K562 (cell line): ENCODE data around the gene UBE2S. TPM values are rescaled to one million over a fixed set of nuclear protein-coding genes. Genes with fewer than 3 reads are reported as not detected.

Source experiments
- AFF4 ChIP-seq: sonication (generic); formaldehyde crosslinking; IDR thresholded peaks from 2 replicates; pipeline ENCODE4 v1.8.0; 2023; ENCODE audit warnings: mild to moderate bottlenecking, missing genetic modification reagents
- ARNT ChIP-seq, 2 experiments: fragments of 450-650 bp; IDR thresholded peaks; 2 replicates each; pipeline ENCODE4 v1.6.1; 2016; ENCODE audit warnings: mild to moderate bottlenecking in 1 of 2
- FOXJ2 ChIP-seq: fragments of 200-800 bp; sonication (Bioruptor generic); IDR thresholded peaks from 2 replicates; pipeline ENCODE4 v1.6.1; 2016; ENCODE audit warnings: missing genetic modification characterization, missing compliant biosample characterization
- GABPB2 ChIP-seq: fragments of 250-450 bp; sonication (Bioruptor Pico); conservative IDR thresholded peaks from 2 replicates; pipeline ENCODE4 v1.5.1; 2021; ENCODE audit warnings: mild to moderate bottlenecking
- HNRNPH1 ChIP-seq: fragments of 200-400 bp; formaldehyde crosslinking; optimal IDR thresholded peaks from 2 replicates; pipeline ENCODE3; 2017; ENCODE audit warnings: low read depth, mild to moderate bottlenecking, low read length, moderate library complexity
- ID3 ChIP-seq, 2 experiments: fragments of 250-450 bp in 1 of 2; fragments of 450-650 bp in 1 of 2; sonication (Bioruptor Pico) in 1 of 2; IDR thresholded peaks; 2 replicates each; pipeline versions ENCODE4 v1.6.1 to v1.8.0; 2016 to 2021; ENCODE audit warnings: mild to moderate bottlenecking in 2 of 2, moderate library complexity in 2 of 2, missing compliant biosample characterization in 1 of 2, missing genetic modification characterization in 1 of 2
- MYNN ChIP-seq, 2 experiments: sonication (generic); formaldehyde crosslinking in 1 of 2; IDR thresholded peaks; 2 replicates each; pipeline versions ENCODE4 v1.5.0 to v1.6.1; 2016 to 2020; ENCODE audit warnings: antibody characterized with exemption in 1 of 2, missing genetic modification reagents in 1 of 2
- NCOA2 ChIP-seq, 2 experiments: fragments of 450-650 bp; IDR thresholded peaks; 2 replicates each; pipeline ENCODE4 v1.6.1; 2018; ENCODE audit warnings: mild to moderate bottlenecking in 2 of 2, moderate library complexity in 1 of 2; ENCODE audit not compliant: partially characterized antibody in 2 of 2
- NELFE ChIP-seq: IDR thresholded peaks from 2 replicates; pipeline ENCODE4 v1.6.1; 2011; ENCODE audit warnings: mild to moderate bottlenecking; ENCODE audit not compliant: insufficient read depth, insufficient read length
- POLR2H ChIP-seq: IDR thresholded peaks from 2 replicates; pipeline ENCODE4 v1.6.1; 2016; ENCODE audit warnings: missing genetic modification characterization, low read depth, mild to moderate bottlenecking, control low read depth, missing compliant biosample characterization, moderate library complexity
- POLR3A ChIP-seq: IDR thresholded peaks from 2 replicates; pipeline ENCODE4 v1.6.1; 2011; ENCODE audit warnings: borderline replicate concordance, mild to moderate bottlenecking, moderate library complexity; ENCODE audit not compliant: insufficient read length, insufficient read depth; ENCODE audit errors: extremely low read depth
- POU5F1 ChIP-seq: fragments of 150-350 bp; IDR thresholded peaks from 2 replicates; pipeline ENCODE4 v1.6.1; 2014; ENCODE audit warnings: borderline replicate concordance, low read length, low read depth, mild to moderate bottlenecking; ENCODE audit not compliant: partially characterized antibody
- RCOR1 ChIP-seq, 2 experiments: IDR thresholded peaks; 2 replicates each; pipeline ENCODE4 v1.6.1; 2012; ENCODE audit warnings: low read depth in 2 of 2, low read length in 2 of 2, borderline replicate concordance in 1 of 2, improper control_type of control experiment in 1 of 2
- SMARCB1 ChIP-seq: IDR thresholded peaks from 2 replicates; pipeline ENCODE4 v1.6.1; 2011; ENCODE audit warnings: improper control_type of control experiment, low read depth; ENCODE audit not compliant: insufficient read length
- SRSF3 ChIP-seq: fragments of 200-400 bp; formaldehyde crosslinking; IDR thresholded peaks from 2 replicates; pipeline ENCODE4 v1.6.1; 2016; ENCODE audit warnings: mild to moderate bottlenecking, low read length, moderate library complexity; ENCODE audit not compliant: insufficient read depth
- TBL1XR1 ChIP-seq, 2 experiments: IDR thresholded peaks; 2 replicates each; pipeline ENCODE4 v1.6.1; 2012; ENCODE audit warnings: improper control_type of control experiment in 2 of 2, low read length in 2 of 2, mild to moderate bottlenecking in 1 of 2
- TSC22D4 ChIP-seq: fragments of 450-650 bp; IDR thresholded peaks from 2 replicates; pipeline ENCODE4 v1.6.1; 2016; ENCODE audit warnings: missing genetic modification characterization, missing biosample characterization, control low read depth
- ZHX1 ChIP-seq: fragments of 150-350 bp; conservative IDR thresholded peaks from 2 replicates; pipeline ENCODE4 v1.6.1; 2014; ENCODE audit warnings: low read length
- ZKSCAN1 ChIP-seq: fragments of 150-350 bp; IDR thresholded peaks from 2 replicates; pipeline ENCODE4 v1.6.1; 2016; ENCODE audit warnings: low read depth, low read length
- ZNF184 ChIP-seq: sonication (generic); formaldehyde crosslinking; IDR thresholded peaks from 2 replicates; pipeline ENCODE4 v1.5.0; 2020; ENCODE audit warnings: missing genetic modification reagents
- ZNF224 ChIP-seq: sonication (generic); formaldehyde crosslinking; IDR thresholded peaks from 2 replicates; pipeline ENCODE4 v1.8.0; 2022; ENCODE audit warnings: mild to moderate bottlenecking, missing genetic modification reagents
- ZSCAN32 ChIP-seq: fragments of 450-650 bp; formaldehyde crosslinking; IDR thresholded peaks from 2 replicates; pipeline ENCODE4 v1.4.0; 2020; ENCODE audit warnings: mild to moderate bottlenecking, moderate library complexity
- polyA plus RNA-seq, 8 experiments: library from polyadenylated mRNA; depleted of rRNA in 4 of 8; stranded (reverse) in 5 of 8; unstranded in 3 of 8; fragments of >200 nt; fragmentation: Nextera tagmentation in 2 of 8; fragmentation: Illumina TruSeq in 1 of 8; extraction: Ambion mirVana in 2 of 8; extraction: Trizol in 1 of 8; gene quantifications; 2 replicates each; pipeline versions ENCODE4 v1.2.1 to v1.2.3, GENCODE V29; 2011 to 2014; ENCODE audit warnings: inconsistent platforms in 1 of 8, missing spikeins in 1 of 8
- total RNA-seq, 7 experiments: library from RNA; depleted of rRNA in 6 of 7; stranded (reverse); fragments of >200 nt in 6 of 7; fragmentation: Illumina TruSeq in 2 of 7; extraction: Trizol in 2 of 7; gene quantifications; 2 replicates each; pipeline versions ENCODE4 v1.2.1 to v1.2.3, GENCODE V29; 2011 to 2021; ENCODE audit warnings: low replicate concordance in 1 of 7

The UBE2S gene
- total and polyA plus RNA-seq, 9 of the 15 experiments (the other 6 are each of a cell fraction or from before 2014, with no cell fraction given): 1.5 to 1,305 (median 157) TPM

GRCh38 chr19:55408533-55408872, 915 bp upstream of the UBE2S start (continued):
- TF ChIP-seq POU5F1 (no peak), ZSCAN32 (CRISPR knock-in tag) (no peak), ID3 (CRISPR knock-in tag; IDR thresholded peaks at IDR 0.05) (peak; percentile 60; the same call in 1 of the 2 replicates), ID3 (tag; IDR thresholded peaks at IDR 0.05) (peak; percentile 72; the same call in 1 of the 2 replicates), ZNF184 (CRISPR knock-in tag) (no peak), FOXJ2 (tag) (no peak), NCOA2 (IDR thresholded peaks at IDR 0.05; ENCODE audit: partially characterized antibody in 2 of 2) (no peak), ZKSCAN1 (no peak), RCOR1 (IDR thresholded peaks at IDR 0.05; ENCODE audit: borderline replicate concordance in 1 of 2, low read depth in 2 of 2, low read length in 2 of 2) (0 out of 4 replicates have a peak, but pooled peaks of 1 of the 2 experiments have one; percentile 21), POLR3A (no peak), SRSF3 (0 out of 2 replicates have a peak, but pooled peaks have one; percentile 53), TSC22D4 (tag) (no peak), SMARCB1 (no peak), HNRNPH1 (no peak), POLR2H (tag) (no peak), GABPB2 (no peak), ZHX1 (no peak), MYNN (IDR thresholded peaks at IDR 0.05) (no peak), MYNN (CRISPR knock-in tag; IDR thresholded peaks at IDR 0.05) (no peak), TBL1XR1 (IDR thresholded peaks at IDR 0.05; ENCODE audit: low read length in 2 of 2) (no peak), AFF4 (CRISPR knock-in tag) (no peak), ARNT (IDR thresholded peaks at IDR 0.05) (peak; percentile 29 to 30; a peak in 2 of 4 replicates), NELFE (no peak), ZNF224 (CRISPR knock-in tag) (no peak)
